HL-60/S4 (cell line): ENCODE data around the gene NIFK.
"Not testable (repeated sequence)": the region's sequence is repeated elsewhere in the genome, so short reads cannot be mapped to it uniquely, and the experiment has no call there.

Experiments used
- in situ Hi-C: fragments of 300-500 bp; cut with MboI; formaldehyde crosslinking; loops from 2 replicates; pipeline ENCODE4 v1.14.3; 2022; ENCODE audit warnings: low sequenced_read_pairs

Gene NIFK

DNA sequence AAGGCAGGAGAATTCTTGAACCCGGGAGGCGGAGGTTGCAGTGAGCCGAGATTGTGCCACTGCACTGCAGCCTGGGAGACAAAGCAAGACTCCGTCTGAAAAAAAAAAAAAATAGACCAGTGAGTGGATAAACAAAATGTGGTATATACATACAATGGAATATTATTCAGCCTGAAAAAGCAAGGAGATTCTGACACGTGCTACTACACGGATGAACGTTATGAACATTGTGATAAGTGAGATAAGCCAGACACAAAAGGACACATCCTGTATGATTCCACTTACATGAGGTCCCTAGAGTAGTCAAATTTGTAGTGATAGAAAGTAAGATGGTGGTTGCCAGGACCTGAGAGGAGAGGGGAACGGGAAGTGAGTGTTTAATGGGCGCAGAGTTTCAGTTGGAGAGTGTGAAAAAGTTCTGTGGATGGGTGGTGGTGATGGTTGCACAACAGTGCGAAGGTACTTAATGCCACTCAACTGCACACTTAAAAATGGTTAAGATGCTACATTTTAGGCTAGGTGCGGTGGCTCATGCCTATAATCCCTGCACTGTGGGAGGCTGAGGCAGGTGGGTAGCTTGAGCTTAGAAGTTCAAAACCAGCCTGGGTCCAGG is 38.3 kb downstream of the NIFK start:
- in situ Hi-C loops: no loop called here

DNA sequence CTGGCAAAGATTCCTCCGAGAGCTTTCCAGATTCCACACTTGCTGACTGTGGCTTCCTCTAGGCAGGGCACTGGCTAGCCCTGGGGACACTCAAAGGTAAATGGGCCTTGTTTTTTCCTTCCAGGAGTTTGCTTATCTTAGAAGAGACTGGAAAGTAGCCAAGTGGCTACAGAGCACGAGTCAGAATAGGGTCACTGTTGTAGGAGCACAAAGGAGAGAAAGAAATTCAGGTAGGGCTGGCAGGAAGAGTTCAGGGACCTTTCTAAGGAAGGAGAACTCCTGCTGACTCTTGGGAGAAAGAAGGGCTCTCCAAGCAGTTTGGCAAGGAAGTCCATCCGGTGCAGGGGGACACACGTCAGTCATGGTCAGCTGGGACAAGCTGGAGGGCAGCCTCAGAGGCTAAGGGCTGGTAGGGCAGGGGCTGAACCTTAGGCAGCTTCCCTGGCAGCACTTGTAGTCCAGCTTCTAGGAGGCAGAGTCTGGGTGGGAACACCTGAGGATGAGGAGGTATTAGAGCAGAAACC is 39.5 kb downstream of the NIFK start:
- in situ Hi-C loops: no loop called here

DNA sequence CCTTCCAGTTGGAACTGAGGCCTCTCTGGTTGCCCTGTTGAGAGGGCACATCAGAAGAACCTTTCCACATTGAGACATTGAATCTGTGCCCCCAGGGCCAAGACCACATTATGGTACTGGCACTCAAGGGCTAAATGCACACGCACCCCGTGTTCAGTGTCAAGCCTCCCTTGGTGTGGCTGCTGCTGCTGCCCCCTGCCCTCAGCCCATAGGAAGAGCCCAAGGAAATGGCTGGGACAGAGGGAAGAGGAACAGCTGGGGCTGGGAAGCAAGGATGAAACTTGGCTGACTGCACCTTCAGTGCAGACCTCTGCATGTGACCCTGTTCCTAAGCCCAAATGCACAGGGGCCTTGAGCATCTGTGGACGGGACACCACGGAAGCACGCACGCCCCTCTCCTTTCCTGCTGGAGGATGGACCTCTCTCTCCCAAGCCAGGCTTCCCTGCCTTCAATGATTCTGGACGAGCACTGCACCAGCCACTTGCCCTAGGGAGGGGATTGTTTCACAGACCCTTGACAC is 40.2 kb downstream of the NIFK start:
- in situ Hi-C loops: no loop called here

DNA sequence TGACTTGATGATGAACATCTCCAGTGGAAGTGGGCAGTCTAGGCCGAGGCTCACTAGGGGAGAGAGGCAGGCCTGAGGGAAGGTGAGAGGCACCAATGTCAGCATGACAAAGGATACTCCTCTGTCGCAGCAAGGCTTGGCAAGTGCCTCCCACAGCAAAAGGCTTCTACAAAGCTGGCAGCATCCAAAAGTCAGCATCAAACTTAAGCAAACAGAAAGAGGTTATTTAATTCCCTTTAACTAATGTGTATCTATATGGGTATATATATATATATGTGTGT is 41.6 kb downstream of the NIFK start:
- in situ Hi-C loops: no loop called here

DNA sequence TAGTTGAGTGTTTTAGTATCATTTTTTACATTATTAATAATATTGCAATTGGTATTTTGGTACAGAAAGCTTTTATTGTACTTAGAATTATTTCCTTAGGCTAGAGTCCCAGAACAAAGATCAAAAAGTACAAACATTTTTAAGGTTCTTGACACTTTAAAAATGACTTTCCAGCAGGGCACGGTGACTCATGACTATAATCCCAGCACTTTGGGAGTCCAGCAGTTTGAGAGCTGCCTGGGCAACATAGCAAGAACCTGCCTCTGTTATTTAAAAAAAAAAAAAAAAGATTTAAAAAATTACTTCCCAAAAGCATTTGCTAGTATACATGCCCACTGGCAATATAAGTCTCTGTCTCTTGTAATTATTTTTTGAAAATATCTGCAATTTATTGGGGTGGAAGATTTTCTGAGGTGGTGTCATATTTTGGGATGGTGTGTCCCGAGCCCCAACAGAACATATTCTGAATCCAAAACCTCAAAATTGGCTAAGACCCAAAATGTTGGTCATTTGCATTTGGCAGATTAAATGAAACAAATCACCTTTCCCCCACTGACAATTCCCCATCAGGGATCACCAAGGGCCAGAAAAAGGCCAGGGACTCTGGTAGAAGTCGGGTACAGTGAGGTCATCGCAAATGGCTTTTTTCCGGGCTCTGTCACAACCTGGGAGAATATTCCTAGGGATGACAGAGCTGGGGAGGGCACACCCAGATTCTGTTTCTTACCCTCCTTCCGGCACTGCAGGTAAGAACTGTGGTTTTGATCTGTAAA is 42.1 kb downstream of the NIFK start:
- in situ Hi-C loops: no loop called here

DNA sequence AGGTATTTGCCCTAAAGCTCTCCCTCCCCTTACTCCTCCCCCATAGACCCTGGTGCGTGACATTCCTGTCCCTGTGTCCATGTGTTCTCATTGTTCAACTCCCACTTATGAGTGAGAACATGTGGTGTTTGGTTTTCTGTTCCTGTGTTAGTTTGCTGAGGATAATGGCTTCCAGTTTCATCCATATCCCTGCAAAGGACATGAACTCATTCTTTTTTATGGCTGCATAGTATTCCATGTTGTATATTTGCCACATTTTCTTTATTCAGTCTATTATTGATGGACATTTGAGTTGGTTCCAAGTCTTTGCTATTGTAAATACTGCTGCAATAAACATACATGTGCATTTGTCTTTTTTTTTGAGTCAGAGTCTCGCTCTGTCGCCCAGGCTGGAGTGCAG is 46.1 kb downstream of the NIFK start:
- in situ Hi-C loops: not testable (repeated sequence)

DNA sequence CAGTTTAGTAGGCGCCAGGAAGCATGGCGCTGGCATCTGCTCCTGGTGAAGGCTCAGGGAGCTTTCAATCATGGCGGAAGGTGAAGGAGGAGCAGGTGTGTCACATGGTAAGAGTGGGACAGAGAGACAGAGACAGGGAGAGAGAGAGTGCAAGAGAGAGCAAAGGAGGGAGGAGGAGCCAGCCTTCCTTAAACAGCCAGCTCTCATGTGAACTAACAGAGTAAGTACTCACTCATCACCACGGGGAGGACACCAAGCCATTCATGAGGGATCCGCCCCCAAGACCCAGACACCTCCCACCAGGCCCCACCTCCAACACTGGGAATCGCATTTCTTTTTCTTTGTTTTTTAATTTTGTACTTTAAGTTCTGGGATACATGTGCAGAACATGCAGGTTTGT is 46.6 kb downstream of the NIFK start:
- in situ Hi-C loops: no loop called here

DNA sequence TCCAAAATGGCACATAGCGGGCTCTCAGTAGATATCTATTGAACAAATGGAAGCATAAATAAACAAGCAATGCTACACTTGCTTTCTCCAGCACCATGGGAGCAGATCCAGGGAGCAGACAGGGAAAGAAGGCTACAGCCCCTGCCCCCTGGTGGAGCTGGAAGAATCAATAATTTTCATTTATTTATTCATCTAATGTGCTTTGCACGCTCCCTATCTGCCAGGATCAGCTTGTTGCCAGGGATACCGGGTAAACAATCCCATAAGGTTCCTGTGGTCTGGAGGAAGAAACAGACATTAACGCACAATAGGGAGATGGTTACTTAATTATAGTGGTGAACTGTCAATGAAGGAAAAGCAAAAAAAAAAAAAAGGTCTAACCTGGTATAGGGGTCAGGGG is 47.3 kb downstream of the NIFK start:
- in situ Hi-C loops: no loop called here

DNA sequence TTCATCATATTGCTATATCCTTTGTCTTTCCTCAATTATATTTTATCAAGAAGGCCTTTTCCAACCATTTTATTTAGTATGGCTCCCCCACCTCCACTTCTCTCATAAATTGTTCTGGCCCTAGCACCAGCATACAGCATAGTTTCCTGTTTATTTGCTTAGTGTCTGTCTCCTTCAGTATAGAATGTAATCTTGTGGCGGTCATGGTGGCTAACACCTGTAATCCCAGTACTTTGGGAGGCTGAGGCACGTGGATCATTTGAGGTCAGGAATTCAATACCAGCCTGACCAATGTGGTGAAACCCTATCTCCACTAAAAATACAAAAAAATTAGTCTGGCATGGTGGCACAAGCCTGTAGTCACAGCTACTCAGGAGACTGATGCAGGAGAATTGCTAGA is 47.9 kb downstream of the NIFK start:
- in situ Hi-C loops: no loop called here

DNA sequence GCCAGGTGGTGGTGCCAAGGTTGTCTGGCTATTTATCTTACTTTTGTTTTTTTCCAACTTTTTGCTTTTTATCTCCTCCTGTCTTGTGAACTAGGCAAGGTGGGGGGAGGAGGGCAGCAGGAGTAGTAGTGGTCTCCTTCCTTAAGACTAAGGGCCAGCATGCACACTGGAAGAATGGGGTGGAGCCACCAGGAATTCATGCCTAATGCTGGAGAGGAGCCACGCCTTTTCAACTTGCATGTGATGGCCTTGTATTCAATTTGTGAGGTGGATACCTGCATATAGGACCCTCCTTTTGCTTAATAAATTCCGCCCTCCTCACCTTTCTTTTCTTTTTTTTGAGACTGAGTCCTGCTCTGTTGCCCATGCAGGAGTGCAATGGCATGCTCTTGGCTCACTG is 49.8 kb downstream of the NIFK start:
- in situ Hi-C loops: no loop called here

DNA sequence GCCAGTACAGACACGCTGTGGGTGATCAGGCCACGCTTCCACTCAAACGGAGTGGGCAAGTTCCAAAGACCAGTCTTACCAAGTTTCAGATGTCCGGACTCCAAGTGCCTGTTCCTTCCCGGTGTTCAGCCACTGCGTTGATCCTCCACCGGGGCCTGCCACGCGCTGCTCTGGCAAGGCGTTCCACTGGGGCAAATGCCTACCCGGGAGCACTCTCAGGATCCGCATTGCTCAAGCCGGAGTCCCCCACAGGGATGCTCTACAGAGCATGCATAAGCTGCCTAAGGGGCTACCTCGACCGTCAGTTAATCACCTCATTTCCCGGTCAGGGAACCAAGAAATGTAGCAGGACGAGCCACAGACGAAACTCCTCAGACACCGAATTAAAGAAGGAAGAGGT is 50.5 kb downstream of the NIFK start:
- in situ Hi-C loops: no loop called here

DNA sequence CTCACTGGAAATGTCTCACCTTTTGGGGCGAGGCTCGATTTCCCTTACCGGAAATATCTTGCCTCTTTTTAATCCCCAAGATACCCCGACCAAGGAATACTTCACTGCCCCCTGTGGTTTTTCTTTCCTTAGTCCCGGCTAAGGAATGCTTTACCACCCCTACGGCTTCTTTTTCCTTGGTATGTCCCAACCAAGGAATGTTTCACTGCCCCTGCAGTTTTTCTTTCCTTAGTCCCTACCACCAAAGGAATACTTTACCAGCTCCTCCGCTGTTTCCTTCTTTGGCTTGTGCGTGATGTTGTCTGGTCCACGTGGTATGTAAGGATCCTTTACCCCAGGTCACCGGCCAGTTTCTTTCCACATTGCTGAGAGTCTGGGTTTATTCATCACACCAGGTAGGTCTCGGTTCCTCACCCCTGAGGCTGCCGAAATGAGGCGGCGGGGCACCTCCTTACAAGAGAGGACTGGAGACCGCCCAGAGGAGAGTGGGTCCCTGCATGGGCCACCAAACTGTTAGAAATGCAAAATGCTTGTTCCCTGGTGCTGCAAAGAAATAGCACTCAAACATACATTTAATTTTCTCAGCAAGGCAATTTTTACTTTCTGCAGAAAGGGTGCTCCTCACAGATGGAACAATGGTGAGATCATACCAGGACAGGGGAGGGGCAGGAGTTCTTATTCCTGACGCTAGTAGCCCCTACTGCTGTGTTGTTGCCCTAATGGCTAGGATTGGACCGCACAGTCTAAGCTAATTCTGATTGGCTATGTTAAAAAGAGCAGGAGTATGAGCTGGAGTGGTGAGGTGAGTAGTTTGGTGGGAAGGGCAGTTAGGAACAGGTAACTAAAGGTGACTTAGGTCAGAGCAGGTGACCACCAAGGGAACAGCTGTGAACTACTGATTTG is 54.0 kb downstream of the NIFK start:
- in situ Hi-C loops: no loop called here

DNA sequence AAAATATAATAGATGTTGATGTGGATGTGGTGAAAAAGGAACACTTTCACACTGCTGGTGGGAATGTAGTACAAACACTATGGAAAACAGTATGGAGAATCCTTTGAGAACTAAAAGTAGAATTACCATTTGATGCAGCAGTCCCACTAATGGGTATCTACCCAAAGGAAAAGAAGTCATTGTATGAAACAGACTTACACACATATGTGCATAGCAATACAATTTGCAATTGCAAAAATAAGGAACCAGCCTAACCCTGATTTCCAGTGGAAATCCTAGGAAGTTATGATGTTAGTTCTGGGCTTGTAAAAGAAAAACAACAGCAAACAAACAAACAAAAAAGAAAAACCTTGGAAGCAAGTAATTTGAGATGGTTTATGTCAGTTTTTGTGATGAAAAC is 58.8 kb downstream of the NIFK start:
- in situ Hi-C loops: no loop called here
